ENCODE measurements around the gene KCNJ6.

KCNJ6 gene

DNA sequence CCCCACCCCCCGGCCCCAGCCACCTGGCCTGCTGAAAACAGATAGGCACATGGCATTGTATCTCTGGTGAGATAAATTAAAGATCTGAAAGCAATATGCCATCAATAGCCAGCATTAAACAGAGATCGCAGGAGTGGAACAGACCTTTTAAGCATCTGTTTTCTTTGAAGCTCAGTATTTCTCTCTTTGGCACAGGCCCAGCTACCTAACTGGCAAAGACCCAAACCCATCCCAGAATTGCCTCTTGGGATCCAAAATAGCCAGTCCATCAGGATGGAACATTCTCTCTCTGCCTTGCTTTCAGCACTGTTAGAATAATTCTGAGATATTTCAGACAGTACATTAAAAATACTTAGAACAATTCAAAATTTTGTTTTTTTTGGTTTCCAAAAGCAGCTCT lies 46.0 kb downstream of the KCNJ6 start:
- Histone ChIP-seq H2BK120ac (ENCODE audit: low read depth, low read length) (no peak overlapping the region), H3K14ac (ENCODE audit: low read length in 2 of 2) (no peak overlapping the region), H3K4me3 (ENCODE audit: insufficient read depth in 1 of 2, low read depth in 1 of 2, low read length in 2 of 2) (no peak overlapping the region), H2BK15ac (ENCODE audit: low read depth, poor library complexity, severe bottlenecking) (no peak overlapping the region), H2AK5ac (ENCODE audit: low read length, severe bottlenecking) (no peak overlapping the region), H3K23ac (ENCODE audit: low read length in 2 of 2) (no peak overlapping the region), H3K36me3 (ENCODE audit: control insufficient read depth in 1 of 2, insufficient read depth in 2 of 2, low read depth in 1 of 2, low read length in 2 of 2) (no peaks in the 10 kb centered on the region), H3K27me3 (ENCODE audit: control insufficient read depth in 1 of 2, insufficient read depth in 1 of 2, low read length in 2 of 2) (peaks cover 0 to 18% of the 10 kb centered on the region in 2 experiments), H4K8ac (ENCODE audit: low read length) (no peak overlapping the region), H2AFZ (ENCODE audit: low read depth, low read length) (no peak overlapping the region), H2BK5ac (ENCODE audit: low read depth, low read length, poor library complexity, severe bottlenecking) (no peak overlapping the region), H3K9ac (ENCODE audit: low read length) (no peak overlapping the region), H2BK12ac (ENCODE audit: low read length in 2 of 2) (no peak overlapping the region), H3K4me2 (ENCODE audit: low read length, poor library complexity, severe bottlenecking) (no peak overlapping the region), H3K79me1 (replicated peaks; ENCODE audit: low read length, poor library complexity, severe bottlenecking) (peaks cover 10% of the 10 kb centered on the region), H3K9me3 (ENCODE audit: control insufficient read depth, low read length) (no peaks in the 10 kb centered on the region), H3K27ac (ENCODE audit: low read length, poor library complexity, severe bottlenecking) (no peak overlapping the region), H3K4ac (ENCODE audit: low read depth in 1 of 2, low read length in 2 of 2) (no peak overlapping the region), H4K91ac (ENCODE audit: low read length) (no peak overlapping the region), H3K4me1 (ENCODE audit: control insufficient read depth, insufficient read depth, low read depth, low read length) (peaks cover 16% of the 10 kb centered on the region), H3K18ac (ENCODE audit: low read depth in 1 of 2, low read length in 2 of 2) (no peak overlapping the region)
- DNase-seq, result no peak
- 87% methylated on average over 1 of the region's 2 CpGs for WGBS

- Histone ChIP-seq H3K18ac (ENCODE audit: low read depth in 1 of 2, low read length in 2 of 2) (peak overlapping the region in 1 of 2 experiments; percentile 63), H3K23ac (ENCODE audit: low read length in 2 of 2) (no peak overlapping the region)
- DNase-seq, result no peak
Measured at GRCh38 chr21:37869661-37870060, 46.6 kb downstream of the KCNJ6 start.

GRCh38 chr21:37868446-37869295 lies 47.6 kb downstream of the KCNJ6 start:
- Histone ChIP-seq H2BK15ac (ENCODE audit: low read depth, poor library complexity, severe bottlenecking) (no peak overlapping the region), H4K8ac (ENCODE audit: low read length) (peak overlapping the region; percentile 16), H2AK5ac (ENCODE audit: low read length, severe bottlenecking) (peak overlapping the region; percentile 57), H3K9ac (ENCODE audit: low read length) (no peak overlapping the region), H3K4ac (ENCODE audit: low read depth in 1 of 2, low read length in 2 of 2) (peak overlapping the region; percentile 74 to 84), H3K4me3 (ENCODE audit: insufficient read depth in 1 of 2, low read depth in 1 of 2, low read length in 2 of 2) (no peak overlapping the region), H3K79me1 (replicated peaks; ENCODE audit: low read length, poor library complexity, severe bottlenecking) (peaks cover 6% of the 10 kb centered on the region), H3K27me3 (ENCODE audit: control insufficient read depth in 1 of 2, insufficient read depth in 1 of 2, low read length in 2 of 2) (peaks cover 0 to 17% of the 10 kb centered on the region in 2 experiments), H4K91ac (ENCODE audit: low read length) (no peak overlapping the region), H3K36me3 (ENCODE audit: control insufficient read depth in 1 of 2, insufficient read depth in 2 of 2, low read depth in 1 of 2, low read length in 2 of 2) (no peaks in the 10 kb centered on the region), H3K18ac (ENCODE audit: low read depth in 1 of 2, low read length in 2 of 2) (peak overlapping the region; percentile 44 to 58), H3K4me2 (ENCODE audit: low read length, poor library complexity, severe bottlenecking) (no peak overlapping the region), H3K23ac (ENCODE audit: low read length in 2 of 2) (no peak overlapping the region), H2BK5ac (ENCODE audit: low read depth, low read length, poor library complexity, severe bottlenecking) (no peak overlapping the region), H3K4me1 (ENCODE audit: control insufficient read depth, insufficient read depth, low read depth, low read length) (peaks cover 8% of the 10 kb centered on the region), H3K14ac (ENCODE audit: low read length in 2 of 2) (no peak overlapping the region), H3K9me3 (ENCODE audit: control insufficient read depth, low read length) (no peaks in the 10 kb centered on the region), H3K27ac (ENCODE audit: low read length, poor library complexity, severe bottlenecking) (no peak overlapping the region), H2AFZ (ENCODE audit: low read depth, low read length) (no peak overlapping the region), H2BK120ac (ENCODE audit: low read depth, low read length) (no peak overlapping the region), H2BK12ac (ENCODE audit: low read length in 2 of 2) (peak overlapping the region; percentile 23 to 78)
- 16% methylated on average over 9 of the region's 11 CpGs for WGBS
- peak; percentile 81 for DNase-seq

More at GRCh38 chr21:37869661-37870060, 46.6 kb downstream of the KCNJ6 start:
- Histone ChIP-seq H3K4me2 (ENCODE audit: low read length, poor library complexity, severe bottlenecking) (no peak overlapping the region), H3K79me1 (replicated peaks; ENCODE audit: low read length, poor library complexity, severe bottlenecking) (peaks cover 10% of the 10 kb centered on the region), H4K8ac (ENCODE audit: low read length) (no peak overlapping the region), H3K27me3 (ENCODE audit: control insufficient read depth in 1 of 2, insufficient read depth in 1 of 2, low read length in 2 of 2) (peaks cover 0 to 21% of the 10 kb centered on the region in 2 experiments), H4K91ac (ENCODE audit: low read length) (no peak overlapping the region), H3K4me3 (ENCODE audit: insufficient read depth in 1 of 2, low read depth in 1 of 2, low read length in 2 of 2) (no peak overlapping the region), H3K4me1 (ENCODE audit: control insufficient read depth, insufficient read depth, low read depth, low read length) (peaks cover 11% of the 10 kb centered on the region), H2BK120ac (ENCODE audit: low read depth, low read length) (no peak overlapping the region), H3K14ac (ENCODE audit: low read length in 2 of 2) (peak overlapping the region in 1 of 2 experiments; percentile 80), H2BK12ac (ENCODE audit: low read length in 2 of 2) (peak overlapping the region in 1 of 2 experiments; percentile 78), H2BK15ac (ENCODE audit: low read depth, poor library complexity, severe bottlenecking) (no peak overlapping the region), H2BK5ac (ENCODE audit: low read depth, low read length, poor library complexity, severe bottlenecking) (no peak overlapping the region), H3K36me3 (ENCODE audit: control insufficient read depth in 1 of 2, insufficient read depth in 2 of 2, low read depth in 1 of 2, low read length in 2 of 2) (no peaks in the 10 kb centered on the region), H3K27ac (ENCODE audit: low read length, poor library complexity, severe bottlenecking) (no peak overlapping the region), H2AK5ac (ENCODE audit: low read length, severe bottlenecking) (peak overlapping the region; percentile 29), H3K4ac (ENCODE audit: low read depth in 1 of 2, low read length in 2 of 2) (no peak overlapping the region), H2AFZ (ENCODE audit: low read depth, low read length) (no peak overlapping the region), H3K9me3 (ENCODE audit: control insufficient read depth, low read length) (no peaks in the 10 kb centered on the region), H3K9ac (ENCODE audit: low read length) (no peak overlapping the region)

- Histone ChIP-seq H4K8ac (ENCODE audit: low read length) (no peak overlapping the region), H3K9me3 (ENCODE audit: control insufficient read depth, low read length) (peaks cover 4% of the 10 kb centered on the region), H3K27ac (ENCODE audit: low read length, poor library complexity, severe bottlenecking) (no peak overlapping the region), H3K23ac (ENCODE audit: low read length in 2 of 2) (no peak overlapping the region), H3K18ac (ENCODE audit: low read depth in 1 of 2, low read length in 2 of 2) (no peak overlapping the region), H3K27me3 (ENCODE audit: control insufficient read depth in 1 of 2, insufficient read depth in 1 of 2, low read length in 2 of 2) (peaks cover 0 to 32% of the 10 kb centered on the region in 2 experiments), H3K4ac (ENCODE audit: low read depth in 1 of 2, low read length in 2 of 2) (peak overlapping the region in 1 of 2 experiments; percentile 38), H3K4me3 (ENCODE audit: insufficient read depth in 1 of 2, low read depth in 1 of 2, low read length in 2 of 2) (no peak overlapping the region), H3K9ac (ENCODE audit: low read length) (no peak overlapping the region), H2BK12ac (ENCODE audit: low read length in 2 of 2) (peak overlapping the region in 1 of 2 experiments; percentile 83), H3K4me1 (ENCODE audit: control insufficient read depth, insufficient read depth, low read depth, low read length) (peaks cover 4% of the 10 kb centered on the region), H3K79me1 (replicated peaks; ENCODE audit: low read length, poor library complexity, severe bottlenecking) (peaks cover 4% of the 10 kb centered on the region), H2BK15ac (ENCODE audit: low read depth, poor library complexity, severe bottlenecking) (no peak overlapping the region), H2AK5ac (ENCODE audit: low read length, severe bottlenecking) (no peak overlapping the region), H4K91ac (ENCODE audit: low read length) (no peak overlapping the region), H3K4me2 (ENCODE audit: low read length, poor library complexity, severe bottlenecking) (no peak overlapping the region), H2BK120ac (ENCODE audit: low read depth, low read length) (no peak overlapping the region), H2AFZ (ENCODE audit: low read depth, low read length) (no peak overlapping the region), H3K36me3 (ENCODE audit: control insufficient read depth in 1 of 2, insufficient read depth in 2 of 2, low read depth in 1 of 2, low read length in 2 of 2) (no peaks in the 10 kb centered on the region), H2BK5ac (ENCODE audit: low read depth, low read length, poor library complexity, severe bottlenecking) (no peak overlapping the region), H3K14ac (ENCODE audit: low read length in 2 of 2) (no peak overlapping the region)
- 91% methylated on average over 2 of the region's 2 CpGs for WGBS
- DNase-seq, result no peak
Measured at GRCh38 chr21:37866027-37866426, 50.2 kb downstream of the KCNJ6 start.

Measured in mesenchymal stem cell (in vitro differentiated cells and primary cell).